H9 (cell line): ENCODE data around the gene POU2AF1. TPM values are rescaled to one million over a fixed set of nuclear protein-coding genes. Genes with fewer than 3 reads are reported as not detected.

Experiments used
- DNase-seq: peaks from one replicate; pipeline ENCODE4 v3.0.0-alpha.2; 2017
- H2AFZ ChIP-seq: one replicate; pipeline ENCODE4 v1.6.1; 2013; ENCODE audit warnings: mild to moderate bottlenecking, low read length, control low read depth, moderate library complexity
- H2AK5ac ChIP-seq: 2 replicates; pipeline ENCODE4 v1.6.1; 2013; ENCODE audit warnings: low read length, control low read depth, mixed read lengths; ENCODE audit not compliant: insufficient read length
- H2BK120ac ChIP-seq: one replicate; pipeline ENCODE4 v1.6.1; 2013; ENCODE audit warnings: low read depth, mild to moderate bottlenecking, low read length, control low read depth, inconsistent platforms; ENCODE audit not compliant: poor library complexity, severe bottlenecking
- H2BK12ac ChIP-seq: 2 replicates; pipeline ENCODE4 v1.6.1; 2013; ENCODE audit warnings: low read length, control low read depth, mixed read lengths, low read depth; ENCODE audit not compliant: insufficient read length
- H2BK15ac ChIP-seq: 2 replicates; pipeline ENCODE4 v1.6.1; 2013; ENCODE audit warnings: low read depth, low read length, control low read depth
- H2BK20ac ChIP-seq: one replicate; pipeline ENCODE4 v1.6.1; 2013; ENCODE audit warnings: low read depth, mild to moderate bottlenecking, low read length, control low read depth, inconsistent platforms; ENCODE audit not compliant: poor library complexity, severe bottlenecking
- H2BK5ac ChIP-seq: 2 replicates; pipeline ENCODE4 v1.6.1; 2013; ENCODE audit warnings: low read length, control low read depth, mixed read lengths; ENCODE audit not compliant: insufficient read length
- H3K14ac ChIP-seq: 2 replicates; pipeline ENCODE4 v1.6.1; 2013; ENCODE audit warnings: low read length, control low read depth; ENCODE audit not compliant: insufficient read depth
- H3K18ac ChIP-seq: 2 replicates; pipeline ENCODE4 v1.6.1; 2013; ENCODE audit warnings: low read depth, mild to moderate bottlenecking, mixed read lengths, low read length, control low read depth; ENCODE audit not compliant: insufficient read length
- H3K23ac ChIP-seq: 2 replicates; pipeline ENCODE4 v1.6.1; 2013; ENCODE audit warnings: low read length, control low read depth, mixed read lengths, low read depth; ENCODE audit not compliant: insufficient read length
- H3K23me2 ChIP-seq: 2 replicates; pipeline ENCODE4 v1.6.1; 2013; ENCODE audit warnings: low read depth, mild to moderate bottlenecking, mixed read lengths, low read length, control low read depth; ENCODE audit not compliant: insufficient read length, poor library complexity, severe bottlenecking
- H3K27ac ChIP-seq: 2 replicates; pipeline ENCODE4 v1.5.1; 2013; ENCODE audit warnings: low read length, control low read depth, mixed read lengths, low read depth; ENCODE audit not compliant: insufficient read length
- H3K27me3 ChIP-seq: 2 replicates; pipeline ENCODE4 v1.6.1; 2013; ENCODE audit warnings: low read length, control low read depth, inconsistent platforms; ENCODE audit not compliant: insufficient read depth
- H3K4ac ChIP-seq: 2 replicates; pipeline ENCODE4 v1.6.1; 2013; ENCODE audit warnings: low read depth, mild to moderate bottlenecking, control low read depth, inconsistent platforms, low read length, moderate library complexity
- H3K4me1 ChIP-seq: 2 replicates; pipeline ENCODE4 v1.6.1; 2013; ENCODE audit warnings: low read length, control low read depth, inconsistent platforms; ENCODE audit not compliant: insufficient read depth
- H3K4me2 ChIP-seq: 2 replicates; pipeline ENCODE4 v1.6.1; 2013; ENCODE audit warnings: low read length, control low read depth, mixed read lengths; ENCODE audit not compliant: insufficient read length, insufficient read depth
- H3K56ac ChIP-seq: 2 replicates; pipeline ENCODE4 v1.6.1; 2013; ENCODE audit warnings: low read depth, mild to moderate bottlenecking, mixed read lengths, low read length, control low read depth; ENCODE audit not compliant: insufficient read length
- H3K79me1 ChIP-seq: 2 replicates; pipeline ENCODE4 v1.6.1; 2013; ENCODE audit warnings: low read depth, mild to moderate bottlenecking, moderate library complexity, low read length, control low read depth, inconsistent platforms; ENCODE audit not compliant: insufficient read depth, poor library complexity, severe bottlenecking
- H3K79me2 ChIP-seq: 2 replicates; pipeline ENCODE4 v1.6.1; 2013; ENCODE audit warnings: low read length, control low read depth, inconsistent platforms; ENCODE audit not compliant: insufficient read depth
- H3K9ac ChIP-seq: 2 replicates; pipeline ENCODE4 v1.6.1; 2013; ENCODE audit warnings: low read length, control low read depth, mixed read lengths; ENCODE audit not compliant: insufficient read length; ENCODE audit errors: extremely low read depth
- H3K9me3 ChIP-seq: one replicate; pipeline ENCODE4 v1.6.1; 2013; ENCODE audit warnings: low read depth, low read length, inconsistent platforms; ENCODE audit not compliant: control insufficient read depth
- H3T11ph ChIP-seq: one replicate; pipeline ENCODE4 v1.6.1; 2013; ENCODE audit warnings: mild to moderate bottlenecking, low read length, control low read depth, inconsistent platforms
- H4K20me1 ChIP-seq: one replicate; pipeline ENCODE4 v1.6.1; 2013; ENCODE audit not compliant: control insufficient read depth, insufficient read length, insufficient read depth
- H4K5ac ChIP-seq: 2 replicates; pipeline ENCODE4 v1.6.1; 2013; ENCODE audit warnings: low read depth, mild to moderate bottlenecking, mixed read lengths, low read length, control low read depth; ENCODE audit not compliant: insufficient read length
- H4K8ac ChIP-seq: replicated peaks from 2 replicates; pipeline ENCODE4 v1.6.1; 2013; ENCODE audit warnings: low read length, control low read depth, mixed read lengths, low read depth; ENCODE audit not compliant: insufficient read length
- H4K91ac ChIP-seq: 2 replicates; pipeline ENCODE4 v1.6.1; 2013; ENCODE audit warnings: low read depth, mild to moderate bottlenecking, moderate library complexity, mixed read lengths, low read length, control low read depth; ENCODE audit not compliant: insufficient read length
- H3K27ac Mint-ChIP-seq, 3 experiments: 2 replicates in 2 of 3; 3 replicates in 1 of 3; pipeline ENCODE4 v1.8.0; 2020 to 2021; ENCODE audit warnings: mixed read lengths in 3 of 3, mild to moderate bottlenecking in 1 of 3, moderate library complexity in 1 of 3
- H3K27me3 Mint-ChIP-seq: 2 replicates; pipeline ENCODE4 v1.8.0; 2021; ENCODE audit warnings: low read depth, mild to moderate bottlenecking, moderate library complexity, mixed read lengths
- H3K36me3 Mint-ChIP-seq, 3 experiments: 2 replicates in 2 of 3; 3 replicates in 1 of 3; pipeline ENCODE4 v1.8.0; 2020 to 2021; ENCODE audit warnings: low read depth in 3 of 3, mixed read lengths in 3 of 3; ENCODE audit not compliant: insufficient read depth in 1 of 3
- H3K4me1 Mint-ChIP-seq, 2 experiments: 2 replicates each; pipeline ENCODE4 v1.8.0; 2020; ENCODE audit warnings: mixed read lengths in 2 of 2
- H3K4me3 Mint-ChIP-seq, 2 experiments: 2 replicates in 1 of 2; 3 replicates in 1 of 2; pipeline ENCODE4 v1.8.0; 2020 to 2021; ENCODE audit warnings: mild to moderate bottlenecking in 2 of 2, mixed read lengths in 2 of 2, moderate library complexity in 1 of 2
- H3K9me3 Mint-ChIP-seq, 2 experiments: 2 replicates in 1 of 2; 3 replicates in 1 of 2; pipeline ENCODE4 v1.8.0; 2020; ENCODE audit warnings: mild to moderate bottlenecking in 2 of 2, mixed read lengths in 2 of 2, moderate library complexity in 1 of 2
- CTCF ChIP-seq: fragments of 200-600 bp; sonication (generic); conservative IDR thresholded peaks from 3 replicates; pipeline ENCODE4 v1.8.0; 2021; ENCODE audit warnings: antibody characterized with exemption, mild to moderate bottlenecking
- WGBS: extraction: QIAGEN DNeasy Blood & Tissue Kit; methylation state at CpG from one replicate; pipeline ENCODE4 v1.1.7; 2013; ENCODE audit warnings: missing lambda C conversion rate, low lambda C conversion rate, mixed read lengths; ENCODE audit not compliant: insufficient read length; ENCODE audit errors: extremely low coverage; 5-methylcytosine and 5-hydroxymethylcytosine counted together
- total RNA-seq: library from RNA; stranded (reverse); gene quantifications from 2 replicates; pipeline ENCODE4 v1.2.1, GENCODE V29; 2021

POU2AF1 gene
- total RNA-seq, 1 experiment from 2014 or later, result not detected

DNA sequence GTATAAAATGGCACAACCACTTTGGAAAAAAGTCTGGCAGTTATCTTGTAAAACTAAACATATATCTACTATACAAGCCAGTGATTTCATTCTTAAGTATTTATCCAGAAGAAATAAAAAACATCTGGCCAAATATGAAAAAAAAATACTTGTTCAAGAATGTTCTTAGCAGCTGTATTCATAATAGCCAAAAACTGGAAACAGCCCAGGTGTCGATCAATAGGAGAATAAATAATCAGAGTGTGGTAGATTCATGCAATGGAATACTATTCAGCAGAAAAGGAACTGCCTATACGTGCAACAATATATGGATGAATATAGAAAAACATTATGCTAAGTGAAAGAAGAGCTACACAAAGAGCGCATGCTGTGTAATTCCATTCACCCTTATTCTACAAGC is 36.7 kb downstream of the POU2AF1 start:
- no peak overlapping the region for H2BK5ac ChIP-seq
- H4K20me1 ChIP-seq, result no peaks in the 10 kb centered on the region
- no peak overlapping the region for H3K4ac ChIP-seq
- H2BK120ac ChIP-seq, result no peak overlapping the region
- H2BK12ac ChIP-seq, result no peak overlapping the region
- H3K27me3 Mint-ChIP-seq, result no peaks in the 10 kb centered on the region
- H3K9me3 Mint-ChIP-seq, result peaks cover 9 to 10% of the 10 kb centered on the region in 2 experiments
- H3K4me2 ChIP-seq, result no peak overlapping the region
- no peak overlapping the region for H3K9ac ChIP-seq
- H3K79me1 ChIP-seq, result no peaks in the 10 kb centered on the region
- H3K27ac ChIP-seq, result no peak overlapping the region
- no peak overlapping the region for H3K23ac ChIP-seq
- no peak overlapping the region for H3K56ac ChIP-seq
- no peak overlapping the region for H3K14ac ChIP-seq
- no peak overlapping the region for H3K4me3 Mint-ChIP-seq
- H3K4me1 ChIP-seq, result no peaks in the 10 kb centered on the region; the same call in 1 of the 2 replicates
- DNase-seq, result no peak
- H3K27ac Mint-ChIP-seq, result no peak overlapping the region
- no peak for TF ChIP-seq CTCF
- no peak overlapping the region for H2BK15ac ChIP-seq
- H4K91ac ChIP-seq, result no peak overlapping the region
- H3K18ac ChIP-seq, result no peak overlapping the region
- H3K36me3 Mint-ChIP-seq, result peaks cover 0 to 14% (median 9%) of the 10 kb centered on the region in 3 experiments; a peak in 6 of 7 replicates
- H3K79me2 ChIP-seq, result no peaks in the 10 kb centered on the region
- peaks cover 4 to 5% of the 10 kb centered on the region in 2 experiments; a peak in 2 of 4 replicates for H3K4me1 Mint-ChIP-seq
- WGBS, result no CpG with 5 or more reads among the region's 3 CpGs
- no peak overlapping the region for H3T11ph ChIP-seq
- no peak overlapping the region for H2AK5ac ChIP-seq
- no peaks in the 10 kb centered on the region; the same call in 1 of the 2 replicates for H3K27me3 ChIP-seq
- no peak overlapping the region for H4K8ac ChIP-seq
- no peaks in the 10 kb centered on the region for H3K23me2 ChIP-seq
- H4K5ac ChIP-seq, result no peak overlapping the region
- no peak overlapping the region for H2BK20ac ChIP-seq
- H3K9me3 ChIP-seq, result no peaks in the 10 kb centered on the region
- H2AFZ ChIP-seq, result no peak overlapping the region
